Glomerular visceral epithelial cell (primary cell): ENCODE data around the gene PIP4P1.
A peak's percentile ranks its signal among the peaks of the same experiment; 100 is the strongest.

Experiments used
- DNase-seq: peaks from one replicate; pipeline ENCODE4 v3.0.0-alpha.2; 2016; ENCODE audit errors: extremely low spot score

PIP4P1 gene

GRCh38 chr14:20436363-20436755 lies 24.9 kb downstream of the PIP4P1 start:
- peak; percentile 18 for DNase-seq

DNA sequence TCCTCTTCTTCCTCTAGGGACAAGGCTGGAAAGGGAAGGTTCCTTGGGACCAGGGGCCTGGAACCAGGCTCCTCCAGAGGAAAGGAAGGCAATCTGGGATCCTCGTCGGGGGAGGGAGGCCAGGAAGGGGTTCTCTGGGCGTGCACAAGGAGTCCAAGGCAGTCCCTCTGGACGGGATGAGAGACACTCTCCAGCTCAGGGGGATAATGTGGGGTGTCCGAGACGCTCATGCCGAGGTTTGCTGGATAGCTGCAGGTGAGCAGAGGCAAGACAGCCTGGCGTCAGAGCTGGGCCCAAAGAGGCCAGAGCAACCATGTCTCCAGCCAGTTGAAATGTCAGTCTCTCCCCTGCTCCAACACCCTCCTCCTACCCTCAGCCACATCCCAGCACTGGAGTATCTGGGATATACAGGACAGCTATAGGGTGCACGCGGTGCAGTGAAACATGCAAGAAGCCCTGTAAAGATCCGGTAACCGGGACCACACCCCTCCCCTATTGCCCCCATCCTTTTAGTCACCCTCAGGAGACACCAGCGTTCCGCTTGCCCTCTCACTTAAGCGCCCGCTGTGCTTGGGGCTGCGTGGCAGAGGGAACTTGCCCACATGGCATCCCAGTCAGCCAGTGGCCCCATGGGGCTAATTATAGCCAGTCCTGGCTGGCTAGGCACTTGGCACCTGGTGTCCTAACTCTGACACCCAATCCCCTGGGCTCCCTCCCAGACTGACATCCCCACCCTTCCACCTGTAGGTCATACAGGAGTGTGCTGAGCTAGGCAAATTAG lies 25.5 kb downstream of the PIP4P1 start, which contains the start of gene KLHL33:
Gene KLHL33, minus strand, starts transcription at position 585 of the 781 bp plus-strand sequence. Its CDS starts 355 bp downstream, at position 230.
- DNase-seq = no peak

DNA sequence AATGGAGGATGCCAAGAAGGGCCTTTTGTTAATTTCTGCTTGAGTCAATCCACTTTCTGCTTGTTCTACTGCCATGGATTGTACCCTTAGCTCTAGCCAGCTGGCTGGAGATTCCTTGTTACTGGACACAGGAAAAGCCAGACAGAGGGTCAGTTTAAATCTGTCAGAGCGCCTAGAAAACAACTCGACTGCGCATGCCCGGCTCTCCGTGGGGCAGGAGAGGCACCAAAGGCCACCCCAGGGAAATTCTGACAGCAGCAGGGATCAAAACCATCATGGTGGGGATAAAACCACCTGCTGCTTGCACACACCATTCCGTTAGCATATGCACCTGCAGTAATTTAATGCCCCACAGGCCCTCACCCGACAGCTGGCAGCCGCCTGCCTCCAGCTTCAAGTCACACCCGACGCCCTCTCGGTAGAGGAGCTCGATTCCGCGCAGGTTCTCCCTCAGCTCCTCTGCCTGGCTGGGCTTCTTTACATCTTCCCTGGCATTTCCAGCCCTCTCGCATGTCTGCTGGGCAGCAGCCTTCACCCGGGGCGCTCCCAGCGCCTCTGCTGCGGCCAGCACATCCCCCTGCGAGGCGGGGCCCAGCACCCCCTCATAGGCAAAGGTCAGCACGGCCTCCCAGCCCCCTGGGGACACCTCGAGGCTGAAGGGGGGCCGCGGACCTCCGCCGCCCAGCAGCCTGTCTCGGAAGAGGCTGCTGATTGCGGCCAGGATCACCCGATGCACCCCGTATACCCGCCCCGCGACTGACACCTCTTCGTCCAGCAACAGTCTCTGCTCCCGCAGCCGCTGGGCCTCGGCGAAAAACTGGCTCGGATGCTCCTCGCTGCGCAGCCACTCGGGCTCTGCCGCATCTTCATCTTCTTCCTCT lies 26.3 kb downstream of the PIP4P1 start:
- no peak for DNase-seq

GRCh38 chr14:20429801-20430669 lies 31.2 kb downstream of the PIP4P1 start:
- no peak for DNase-seq

- DNase-seq = no peak
Observed at GRCh38 chr14:20428802-20429201, 32.4 kb downstream of the PIP4P1 start.

DNA sequence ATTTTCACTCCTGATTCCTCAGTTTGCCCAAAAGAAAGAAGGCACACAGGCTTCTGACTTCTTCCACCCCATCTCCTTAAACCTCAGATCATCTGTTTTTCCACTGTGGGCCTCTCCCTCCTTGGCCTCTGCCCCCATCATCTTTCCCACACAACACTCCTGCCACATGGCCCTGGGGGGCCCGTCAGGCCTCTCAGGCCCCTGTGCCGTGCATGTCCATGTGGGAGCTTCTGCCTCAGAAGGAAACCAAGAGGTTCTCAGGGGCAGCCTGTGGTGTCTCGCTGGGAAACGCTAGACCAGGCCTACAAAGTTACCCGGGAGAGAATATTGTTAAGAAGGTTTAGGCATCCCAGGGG lies 33.2 kb downstream of the PIP4P1 start:
- DNase-seq = no peak

DNA sequence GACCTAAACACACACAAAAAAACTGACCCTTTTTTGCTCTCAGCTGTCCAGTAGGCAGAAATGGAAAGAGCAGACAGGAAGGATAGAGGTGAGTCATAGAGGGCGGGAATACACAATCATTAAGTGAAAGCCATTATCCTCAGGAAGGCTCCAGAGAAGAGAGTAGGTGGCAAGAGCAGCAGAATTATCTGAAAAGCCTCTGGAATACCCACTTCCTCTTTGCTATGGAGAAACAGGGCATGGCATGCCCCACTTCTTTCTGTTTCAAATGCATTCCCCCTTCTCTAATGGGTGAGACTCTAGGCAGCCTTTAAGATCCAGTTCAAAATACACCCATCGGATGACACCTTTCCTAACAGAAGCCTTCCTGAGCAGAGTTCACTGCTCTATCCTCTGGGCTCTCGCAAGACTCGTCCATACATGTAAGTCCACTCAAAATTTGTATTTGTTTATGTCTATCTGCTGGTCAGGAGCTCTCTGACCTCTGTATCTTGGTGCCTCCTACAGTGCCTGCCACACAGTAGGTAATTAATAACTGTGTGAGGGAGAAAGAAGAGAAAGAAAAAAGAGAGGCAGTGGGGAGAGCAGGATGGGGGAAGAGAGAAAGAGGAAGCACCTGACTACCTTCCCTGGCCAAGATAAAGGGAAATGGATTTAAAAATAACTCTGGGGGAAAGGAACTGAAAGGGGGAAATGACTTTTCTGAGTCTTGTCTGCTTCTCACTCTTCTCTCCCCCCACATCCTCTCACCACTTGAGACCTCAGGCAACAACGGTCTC lies 33.8 kb downstream of the PIP4P1 start:
- DNase-seq = peak; percentile 58

DNA sequence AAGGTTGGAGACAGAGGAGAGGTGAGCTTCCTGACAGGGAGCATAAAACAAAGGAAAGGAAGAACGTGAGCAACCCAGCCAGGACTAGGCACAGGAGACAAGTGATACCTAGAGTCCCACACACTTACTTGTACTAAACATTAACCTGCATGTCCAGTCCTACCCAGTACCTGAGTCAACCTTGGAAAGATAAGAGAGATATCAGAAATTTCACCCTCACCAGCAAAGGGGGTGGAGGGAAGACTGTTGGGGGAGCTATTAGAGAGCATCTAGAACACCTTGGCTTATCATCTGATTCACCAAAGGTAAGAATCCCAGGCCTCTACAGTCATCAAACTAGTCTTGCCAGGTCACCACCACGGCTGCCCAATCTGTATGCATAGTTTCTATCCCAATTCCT lies 36.4 kb downstream of the PIP4P1 start:
- DNase-seq = no peak

- no peak for DNase-seq
Observed at GRCh38 chr14:20422886-20423285, 38.3 kb downstream of the PIP4P1 start.

- DNase-seq = no peak
Observed at GRCh38 chr14:20421267-20421666, 40.0 kb downstream of the PIP4P1 start.

- no peak for DNase-seq
Observed at GRCh38 chr14:20419419-20419818, 41.8 kb downstream of the PIP4P1 start.

GRCh38 chr14:20418501-20418909 lies 42.7 kb downstream of the PIP4P1 start:
- DNase-seq = no peak

DNA sequence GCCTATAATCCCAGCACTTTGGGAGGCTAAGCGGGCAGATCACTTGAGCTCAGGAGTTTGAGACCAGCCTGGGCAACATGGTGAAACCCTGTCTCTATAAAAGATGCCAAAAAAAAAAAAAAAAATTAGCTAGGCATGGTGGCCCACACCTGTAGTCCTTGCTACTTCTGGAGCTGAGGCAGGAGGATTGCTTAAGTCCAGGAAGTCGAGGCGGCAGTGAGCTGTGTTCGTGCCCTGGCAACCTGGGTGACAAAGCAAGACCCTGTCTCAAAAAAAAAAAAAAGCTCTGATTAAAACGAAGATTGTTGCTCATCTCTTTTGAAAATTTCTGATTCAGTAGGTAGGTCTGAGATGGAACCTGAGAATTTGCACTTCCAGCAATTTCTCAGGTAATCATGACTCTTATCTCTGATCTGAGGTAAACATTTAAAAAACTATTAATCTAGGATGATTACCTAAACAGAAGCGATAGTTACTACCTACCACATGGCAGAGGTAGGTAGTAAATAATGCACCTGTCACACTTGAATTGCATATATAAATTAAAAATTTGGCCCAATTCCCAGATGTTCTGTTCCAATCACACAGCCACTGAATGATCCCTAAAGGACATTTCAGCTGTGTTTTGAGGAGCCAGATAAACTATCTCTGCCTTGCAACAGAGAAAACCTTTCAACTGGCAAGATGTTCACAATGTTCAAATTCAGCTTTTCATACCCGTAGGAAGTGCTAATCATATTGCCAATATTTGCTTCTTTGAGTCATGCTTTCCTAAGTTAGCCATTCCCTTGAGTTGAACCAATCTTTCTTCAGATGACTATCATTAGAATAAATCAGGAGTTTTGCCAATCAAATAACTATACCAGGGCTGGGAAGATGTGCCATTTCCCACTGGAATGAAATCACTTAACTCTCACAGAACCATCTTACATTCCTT lies 43.7 kb downstream of the PIP4P1 start:
- no peak for DNase-seq

GRCh38 chr14:20416223-20416622 lies 45.0 kb downstream of the PIP4P1 start:
- no peak for DNase-seq

DNA sequence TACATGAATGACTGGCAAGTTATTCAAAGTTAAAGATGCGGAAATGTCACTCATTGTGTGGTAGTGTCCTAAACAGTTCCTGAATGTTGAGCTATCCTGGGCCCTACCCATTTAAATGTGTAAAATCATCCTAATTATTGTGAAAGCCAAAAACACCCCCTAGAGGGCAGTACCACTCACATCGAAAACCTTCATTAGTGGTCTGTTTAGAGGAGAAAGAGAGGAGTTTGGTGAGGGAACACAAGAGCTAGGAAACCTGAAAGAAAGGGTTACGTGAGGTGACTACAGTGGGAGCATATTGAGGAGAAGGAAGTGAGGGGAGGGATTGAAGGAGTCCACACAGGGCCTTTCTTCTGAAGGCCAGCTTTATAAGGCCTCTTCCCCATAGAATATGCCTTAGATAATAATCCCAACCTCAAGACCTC lies 45.4 kb downstream of the PIP4P1 start:
- DNase-seq = peak; percentile 57

GRCh38 chr14:20413744-20414082 lies 47.5 kb downstream of the PIP4P1 start:
- peak; percentile 31 for DNase-seq

- DNase-seq = peak; percentile 87
Observed at GRCh38 chr14:20412876-20413743, 48.1 kb downstream of the PIP4P1 start, which contains the start of gene TEP1. TSS of gene TEP1 (minus strand) at chr14:20413501. CDS start at chr14:20408439, 5,062 bp downstream.

DNA sequence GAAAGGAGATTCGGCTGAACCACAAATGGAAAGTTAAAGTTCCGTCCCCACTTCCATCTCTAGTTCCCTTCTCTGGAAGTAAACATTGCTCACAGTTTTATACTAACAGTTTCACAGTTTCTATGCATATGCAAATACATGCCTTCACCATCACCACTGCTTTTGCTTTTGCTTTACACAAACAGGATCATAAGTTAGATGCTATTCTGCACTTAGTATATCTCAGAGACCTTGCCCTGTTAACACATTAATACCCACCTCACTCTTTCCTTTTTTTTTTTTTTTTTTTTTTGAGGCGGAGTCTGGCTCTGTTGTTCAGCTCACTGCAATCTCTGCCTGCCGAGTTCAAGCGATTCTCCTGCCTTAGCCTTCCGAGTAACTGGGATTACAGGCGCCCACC lies 48.8 kb downstream of the PIP4P1 start:
- DNase-seq = no peak

GRCh38 chr14:20409226-20409625 lies 52.0 kb downstream of the PIP4P1 start:
- peak; percentile 37 for DNase-seq
